SK-N-SH treated with all-trans-retinoic acid at 6 μM for 48 hours (cell line): ENCODE data around the gene LENG1.
"Not testable (repeated sequence)": the region's sequence is repeated elsewhere in the genome, so short reads cannot be mapped to it uniquely, and the experiment has no call there.

Experiments
- ATAC-seq: fragments of 200-7000 bp; cut with Tn5 transposase; 3 replicates; pipeline ENCODE4 v1.9.1; 2020; ENCODE audit warnings: mild to moderate bottlenecking, moderate library complexity
- ARNTL ChIP-seq: fragments of 450-650 bp; formaldehyde crosslinking; IDR thresholded peaks from 2 replicates; pipeline ENCODE4 v1.5.0; 2020; ENCODE audit warnings: low read depth, mild to moderate bottlenecking, moderate library complexity, borderline replicate concordance
- BACH2 ChIP-seq: fragments of 250-450 bp; sonication (Bioruptor Pico); IDR thresholded peaks from 2 replicates; pipeline ENCODE4 v1.9.0; 2021; ENCODE audit warnings: mild to moderate bottlenecking, borderline replicate concordance
- CSDC2 ChIP-seq: fragments of 250-450 bp; sonication (Bioruptor Pico); IDR thresholded peaks from 2 replicates; pipeline ENCODE4 v1.5.0; 2020; ENCODE audit warnings: mild to moderate bottlenecking, moderate library complexity
- ESRRG ChIP-seq: fragments of 250-450 bp; sonication (Bioruptor Pico); IDR thresholded peaks from 2 replicates; pipeline ENCODE4 v1.6.1; 2021; ENCODE audit warnings: mild to moderate bottlenecking
- GLIS3 ChIP-seq: fragments of 250-450 bp; sonication (Bioruptor Pico); IDR thresholded peaks from 2 replicates; pipeline ENCODE4 v1.5.0; 2020; ENCODE audit warnings: mild to moderate bottlenecking, moderate library complexity
- ISL1 ChIP-seq: fragments of 250-450 bp; sonication (Bioruptor Pico); IDR thresholded peaks from 2 replicates; pipeline ENCODE4 v2.1.2; 2022; ENCODE audit warnings: mild to moderate bottlenecking, moderate library complexity
- OSR1 ChIP-seq: fragments of 250-450 bp; sonication (Bioruptor Pico); IDR thresholded peaks from 2 replicates; pipeline ENCODE4 v1.8.0; 2022; ENCODE audit warnings: moderate library complexity, mild to moderate bottlenecking, inconsistent platforms
- PPARA ChIP-seq: fragments of 250-450 bp; sonication (Bioruptor Pico); IDR thresholded peaks from 2 replicates; pipeline ENCODE4 v1.5.0; 2020; ENCODE audit warnings: mild to moderate bottlenecking, borderline replicate concordance
- RARB ChIP-seq: fragments of 250-450 bp; sonication (Bioruptor Pico); IDR thresholded peaks from 2 replicates; pipeline ENCODE4 v1.8.0; 2021; ENCODE audit warnings: mild to moderate bottlenecking, moderate library complexity
- SNAI2 ChIP-seq: fragments of 250-450 bp; sonication (Bioruptor Pico); IDR thresholded peaks from 2 replicates; pipeline ENCODE4 v1.5.0; 2020; ENCODE audit warnings: mild to moderate bottlenecking, moderate library complexity
- TCF4 ChIP-seq: fragments of 250-450 bp; sonication (Bioruptor Pico); IDR thresholded peaks from 2 replicates; pipeline ENCODE4 v1.8.0; 2021; ENCODE audit warnings: mild to moderate bottlenecking, moderate library complexity, borderline replicate concordance
- TOX ChIP-seq: fragments of 250-450 bp; sonication (Bioruptor Pico); IDR thresholded peaks from 2 replicates; pipeline ENCODE4 v1.8.0; 2021; ENCODE audit warnings: mild to moderate bottlenecking, moderate library complexity, borderline replicate concordance
- ZC3H10 ChIP-seq: fragments of 250-450 bp; sonication (Bioruptor Pico); IDR thresholded peaks from 2 replicates; pipeline ENCODE4 v1.5.1; 2021; ENCODE audit warnings: mild to moderate bottlenecking, moderate library complexity
- ZFP3 ChIP-seq: fragments of 250-450 bp; sonication (Bioruptor Pico); IDR thresholded peaks from 2 replicates; pipeline ENCODE4 v1.5.0; 2020; ENCODE audit warnings: mild to moderate bottlenecking, moderate library complexity
- ZFP30 ChIP-seq: fragments of 450-650 bp; formaldehyde crosslinking; IDR thresholded peaks from 2 replicates; pipeline ENCODE4 v1.5.0; 2022; ENCODE audit warnings: mild to moderate bottlenecking, moderate library complexity
- ZNF8 ChIP-seq: fragments of 450-650 bp; formaldehyde crosslinking; IDR thresholded peaks from 2 replicates; pipeline ENCODE4 v1.5.0; 2020; ENCODE audit warnings: mild to moderate bottlenecking, moderate library complexity
- TF ChIP-seq, protein P1 (sequence below): fragments of 250-450 bp; sonication (Bioruptor Pico); IDR thresholded peaks from 2 replicates; pipeline ENCODE4 v1.8.0; 2020; ENCODE audit warnings: mild to moderate bottlenecking, moderate library complexity, borderline replicate concordance
- TF ChIP-seq, protein P2 (sequence below): fragments of 250-450 bp; sonication (Bioruptor Pico); IDR thresholded peaks from 2 replicates; pipeline ENCODE4 v1.8.0; 2021; ENCODE audit warnings: low read depth, mild to moderate bottlenecking, moderate library complexity, borderline replicate concordance
- TF ChIP-seq, protein P3 (sequence below): fragments of 250-450 bp; sonication (Bioruptor Pico); IDR thresholded peaks from 2 replicates; pipeline ENCODE4 v1.5.1; 2020; ENCODE audit warnings: low read depth, mild to moderate bottlenecking, moderate library complexity
- TF ChIP-seq, protein P4 (sequence below): fragments of 250-450 bp; sonication (Bioruptor Pico); IDR thresholded peaks from 2 replicates; pipeline ENCODE4 v1.5.0; 2020; ENCODE audit warnings: mild to moderate bottlenecking, moderate library complexity
- TF ChIP-seq, protein P5 (sequence below): fragments of 250-450 bp; sonication (Bioruptor Pico); IDR thresholded peaks from 2 replicates; pipeline ENCODE4 v1.5.1; 2021; ENCODE audit warnings: mild to moderate bottlenecking, moderate library complexity

LENG1 gene

DNA sequence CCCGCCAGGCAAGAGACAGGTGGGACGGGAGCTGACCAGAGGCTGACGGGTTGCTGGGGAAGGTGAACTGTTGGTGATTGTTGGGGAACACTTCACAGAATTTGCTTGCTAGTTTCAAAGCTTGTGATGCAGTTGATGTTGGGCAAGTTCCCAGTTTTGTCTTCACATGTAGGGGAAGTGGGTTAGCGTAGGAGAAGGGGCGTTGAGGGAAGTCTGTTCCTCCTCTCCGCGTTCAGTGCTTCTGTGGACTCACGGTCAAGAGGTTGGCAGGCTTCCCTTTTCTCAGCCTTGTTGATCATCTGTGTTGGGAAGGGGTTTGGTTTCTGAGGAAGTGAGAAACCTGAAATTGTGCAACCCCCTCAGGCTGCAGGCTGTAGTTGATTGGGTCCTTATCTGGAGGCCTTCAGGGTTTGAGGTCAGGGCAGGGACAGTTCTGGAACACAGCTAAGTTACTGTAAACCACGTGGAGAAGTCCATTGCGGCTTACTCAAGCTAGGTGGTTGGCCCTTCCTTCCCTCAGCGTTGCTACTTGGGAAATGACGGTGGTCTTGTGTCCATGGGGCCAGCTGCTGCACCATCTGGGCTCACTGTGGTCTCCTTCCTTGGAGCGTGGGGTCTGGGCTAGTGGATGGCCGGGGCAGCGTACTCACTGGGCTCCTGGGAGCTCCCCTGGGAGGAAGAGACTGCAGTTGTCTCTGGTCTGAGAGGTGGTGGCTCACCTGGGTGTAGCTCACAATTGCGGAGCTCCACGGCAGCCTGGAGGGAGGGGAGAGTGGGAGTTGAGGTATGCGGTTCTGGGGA lies 48.7 kb upstream of the LENG1 start:
- ATAC-seq, result peak; percentile 1; the same call in 1 of the 3 replicates
- TF ChIP-seq ARNTL (CRISPR knock-in tag), result no peak
- 0 out of 2 replicates have a peak, but pooled peaks have one; percentile 10 for TF ChIP-seq TCF4 (CRISPR knock-in tag)
- TF ChIP-seq SNAI2 (CRISPR knock-in tag), result 0 out of 2 replicates have a peak, but pooled peaks have one; percentile 4
- TF ChIP-seq, protein P1, sequence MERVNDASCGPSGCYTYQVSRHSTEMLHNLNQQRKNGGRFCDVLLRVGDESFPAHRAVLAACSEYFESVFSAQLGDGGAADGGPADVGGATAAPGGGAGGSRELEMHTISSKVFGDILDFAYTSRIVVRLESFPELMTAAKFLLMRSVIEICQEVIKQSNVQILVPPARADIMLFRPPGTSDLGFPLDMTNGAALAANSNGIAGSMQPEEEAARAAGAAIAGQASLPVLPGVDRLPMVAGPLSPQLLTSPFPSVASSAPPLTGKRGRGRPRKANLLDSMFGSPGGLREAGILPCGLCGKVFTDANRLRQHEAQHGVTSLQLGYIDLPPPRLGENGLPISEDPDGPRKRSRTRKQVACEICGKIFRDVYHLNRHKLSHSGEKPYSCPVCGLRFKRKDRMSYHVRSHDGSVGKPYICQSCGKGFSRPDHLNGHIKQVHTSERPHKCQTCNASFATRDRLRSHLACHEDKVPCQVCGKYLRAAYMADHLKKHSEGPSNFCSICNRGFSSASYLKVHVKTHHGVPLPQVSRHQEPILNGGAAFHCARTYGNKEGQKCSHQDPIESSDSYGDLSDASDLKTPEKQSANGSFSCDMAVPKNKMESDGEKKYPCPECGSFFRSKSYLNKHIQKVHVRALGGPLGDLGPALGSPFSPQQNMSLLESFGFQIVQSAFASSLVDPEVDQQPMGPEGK, result no peak
- TF ChIP-seq, protein P2, sequence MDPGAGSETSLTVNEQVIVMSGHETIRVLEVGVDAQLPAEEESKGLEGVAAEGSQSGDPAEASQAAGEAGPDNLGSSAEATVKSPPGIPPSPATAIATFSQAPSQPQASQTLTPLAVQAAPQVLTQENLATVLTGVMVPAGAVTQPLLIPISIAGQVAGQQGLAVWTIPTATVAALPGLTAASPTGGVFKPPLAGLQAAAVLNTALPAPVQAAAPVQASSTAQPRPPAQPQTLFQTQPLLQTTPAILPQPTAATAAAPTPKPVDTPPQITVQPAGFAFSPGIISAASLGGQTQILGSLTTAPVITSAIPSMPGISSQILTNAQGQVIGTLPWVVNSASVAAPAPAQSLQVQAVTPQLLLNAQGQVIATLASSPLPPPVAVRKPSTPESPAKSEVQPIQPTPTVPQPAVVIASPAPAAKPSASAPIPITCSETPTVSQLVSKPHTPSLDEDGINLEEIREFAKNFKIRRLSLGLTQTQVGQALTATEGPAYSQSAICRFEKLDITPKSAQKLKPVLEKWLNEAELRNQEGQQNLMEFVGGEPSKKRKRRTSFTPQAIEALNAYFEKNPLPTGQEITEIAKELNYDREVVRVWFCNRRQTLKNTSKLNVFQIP (CRISPR knock-in tag), result no peak
- no peak for TF ChIP-seq RARB (CRISPR knock-in tag)
- no peak for TF ChIP-seq PPARA (CRISPR knock-in tag)
- TF ChIP-seq, protein P3, sequence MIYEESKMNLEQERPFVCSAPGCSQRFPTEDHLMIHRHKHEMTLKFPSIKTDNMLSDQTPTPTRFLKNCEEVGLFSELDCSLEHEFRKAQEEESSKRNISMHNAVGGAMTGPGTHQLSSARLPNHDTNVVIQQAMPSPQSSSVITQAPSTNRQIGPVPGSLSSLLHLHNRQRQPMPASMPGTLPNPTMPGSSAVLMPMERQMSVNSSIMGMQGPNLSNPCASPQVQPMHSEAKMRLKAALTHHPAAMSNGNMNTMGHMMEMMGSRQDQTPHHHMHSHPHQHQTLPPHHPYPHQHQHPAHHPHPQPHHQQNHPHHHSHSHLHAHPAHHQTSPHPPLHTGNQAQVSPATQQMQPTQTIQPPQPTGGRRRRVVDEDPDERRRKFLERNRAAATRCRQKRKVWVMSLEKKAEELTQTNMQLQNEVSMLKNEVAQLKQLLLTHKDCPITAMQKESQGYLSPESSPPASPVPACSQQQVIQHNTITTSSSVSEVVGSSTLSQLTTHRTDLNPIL, result peak; percentile 8; the same call in 1 of the 2 replicates
- no peak for TF ChIP-seq ZNF8 (CRISPR knock-in tag)
- TF ChIP-seq, protein P4, sequence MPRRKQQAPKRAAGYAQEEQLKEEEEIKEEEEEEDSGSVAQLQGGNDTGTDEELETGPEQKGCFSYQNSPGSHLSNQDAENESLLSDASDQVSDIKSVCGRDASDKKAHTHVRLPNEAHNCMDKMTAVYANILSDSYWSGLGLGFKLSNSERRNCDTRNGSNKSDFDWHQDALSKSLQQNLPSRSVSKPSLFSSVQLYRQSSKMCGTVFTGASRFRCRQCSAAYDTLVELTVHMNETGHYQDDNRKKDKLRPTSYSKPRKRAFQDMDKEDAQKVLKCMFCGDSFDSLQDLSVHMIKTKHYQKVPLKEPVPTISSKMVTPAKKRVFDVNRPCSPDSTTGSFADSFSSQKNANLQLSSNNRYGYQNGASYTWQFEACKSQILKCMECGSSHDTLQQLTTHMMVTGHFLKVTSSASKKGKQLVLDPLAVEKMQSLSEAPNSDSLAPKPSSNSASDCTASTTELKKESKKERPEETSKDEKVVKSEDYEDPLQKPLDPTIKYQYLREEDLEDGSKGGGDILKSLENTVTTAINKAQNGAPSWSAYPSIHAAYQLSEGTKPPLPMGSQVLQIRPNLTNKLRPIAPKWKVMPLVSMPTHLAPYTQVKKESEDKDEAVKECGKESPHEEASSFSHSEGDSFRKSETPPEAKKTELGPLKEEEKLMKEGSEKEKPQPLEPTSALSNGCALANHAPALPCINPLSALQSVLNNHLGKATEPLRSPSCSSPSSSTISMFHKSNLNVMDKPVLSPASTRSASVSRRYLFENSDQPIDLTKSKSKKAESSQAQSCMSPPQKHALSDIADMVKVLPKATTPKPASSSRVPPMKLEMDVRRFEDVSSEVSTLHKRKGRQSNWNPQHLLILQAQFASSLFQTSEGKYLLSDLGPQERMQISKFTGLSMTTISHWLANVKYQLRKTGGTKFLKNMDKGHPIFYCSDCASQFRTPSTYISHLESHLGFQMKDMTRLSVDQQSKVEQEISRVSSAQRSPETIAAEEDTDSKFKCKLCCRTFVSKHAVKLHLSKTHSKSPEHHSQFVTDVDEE, result no peak
- TF ChIP-seq, protein P5, sequence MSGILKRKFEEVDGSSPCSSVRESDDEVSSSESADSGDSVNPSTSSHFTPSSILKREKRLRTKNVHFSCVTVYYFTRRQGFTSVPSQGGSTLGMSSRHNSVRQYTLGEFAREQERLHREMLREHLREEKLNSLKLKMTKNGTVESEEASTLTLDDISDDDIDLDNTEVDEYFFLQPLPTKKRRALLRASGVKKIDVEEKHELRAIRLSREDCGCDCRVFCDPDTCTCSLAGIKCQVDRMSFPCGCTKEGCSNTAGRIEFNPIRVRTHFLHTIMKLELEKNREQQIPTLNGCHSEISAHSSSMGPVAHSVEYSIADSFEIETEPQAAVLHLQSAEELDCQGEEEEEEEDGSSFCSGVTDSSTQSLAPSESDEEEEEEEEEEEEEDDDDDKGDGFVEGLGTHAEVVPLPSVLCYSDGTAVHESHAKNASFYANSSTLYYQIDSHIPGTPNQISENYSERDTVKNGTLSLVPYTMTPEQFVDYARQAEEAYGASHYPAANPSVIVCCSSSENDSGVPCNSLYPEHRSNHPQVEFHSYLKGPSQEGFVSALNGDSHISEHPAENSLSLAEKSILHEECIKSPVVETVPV (CRISPR knock-in tag), result 0 out of 2 replicates have a peak, but pooled peaks have one; percentile 16
- TF ChIP-seq BACH2 (CRISPR knock-in tag), result no peak
- TF ChIP-seq OSR1 (CRISPR knock-in tag), result no peak

DNA sequence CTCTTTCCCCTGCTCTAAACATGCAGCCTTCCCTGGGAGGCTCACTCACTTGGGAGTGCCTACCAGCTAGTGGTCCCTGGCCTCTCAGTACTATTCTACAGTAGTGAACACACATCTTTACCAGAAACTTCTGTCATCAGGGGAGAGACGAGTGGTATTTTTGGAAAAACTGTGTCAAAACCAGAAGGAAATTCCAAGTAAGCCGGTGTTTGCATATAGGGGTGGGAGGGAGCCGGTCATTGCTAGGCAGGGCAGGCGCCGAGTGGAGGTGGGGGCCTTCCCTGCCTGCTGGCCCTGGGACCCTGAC lies 48.1 kb upstream of the LENG1 start:
- TF ChIP-seq GLIS3 (CRISPR knock-in tag) (no peak), TOX (CRISPR knock-in tag) (no peak), ARNTL (CRISPR knock-in tag) (no peak), TCF4 (CRISPR knock-in tag) (no peak), CSDC2 (CRISPR knock-in tag) (no peak), ESRRG (CRISPR knock-in tag) (no peak), PPARA (CRISPR knock-in tag) (no peak), ISL1 (CRISPR knock-in tag) (no peak), ZNF8 (CRISPR knock-in tag) (no peak), ZFP30 (no peak)
- TF ChIP-seq, all 23 proteins: peak for 0
- no peak for ATAC-seq

DNA sequence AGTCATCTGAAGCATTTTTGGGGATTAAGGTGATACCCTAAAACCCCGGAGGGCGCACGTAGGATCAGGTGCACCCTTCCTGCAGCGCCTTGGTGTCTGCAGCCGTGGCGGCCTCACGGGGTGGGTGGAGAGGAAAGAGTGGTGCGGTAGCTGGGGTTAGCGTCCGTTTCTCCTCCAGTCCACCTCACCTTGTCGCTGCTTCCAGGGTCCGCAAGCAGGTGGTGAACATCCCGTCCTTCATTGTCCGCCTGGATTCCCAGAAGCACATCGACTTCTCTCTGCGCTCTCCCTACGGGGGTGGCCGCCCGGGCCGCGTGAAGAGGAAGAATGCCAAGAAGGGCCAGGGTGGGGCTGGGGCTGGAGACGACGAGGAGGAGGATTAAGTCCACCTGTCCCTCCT lies 47.7 kb upstream of the LENG1 start:
- not testable (repeated sequence) for ATAC-seq

DNA sequence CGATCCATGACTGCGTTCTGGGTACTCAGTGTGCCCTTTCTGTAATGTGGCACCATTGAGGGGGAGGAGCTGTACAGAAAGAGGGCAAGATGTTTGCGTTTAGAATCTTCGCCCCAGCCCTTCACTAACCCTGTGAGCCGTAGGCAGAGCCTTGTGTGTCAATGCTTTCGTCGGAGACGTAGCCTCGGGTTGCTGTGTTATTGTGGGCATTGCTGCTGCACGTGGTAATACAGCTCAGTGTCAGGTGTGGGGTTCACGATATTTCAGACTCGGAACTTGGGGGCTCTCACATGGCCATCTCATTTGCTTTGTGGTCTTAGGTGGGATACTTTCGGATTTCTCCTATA lies 47.3 kb upstream of the LENG1 start:
- no peak for ATAC-seq
- TF ChIP-seq, protein P1, result no peak
- no peak for TF ChIP-seq ZFP3 (CRISPR knock-in tag)
- no peak for TF ChIP-seq ZFP30
- TF ChIP-seq ZC3H10 (CRISPR knock-in tag), result no peak
- no peak for TF ChIP-seq SNAI2 (CRISPR knock-in tag)
- TF ChIP-seq, protein P4, result no peak
- TF ChIP-seq ISL1 (CRISPR knock-in tag), result no peak
